AG04450 (cell line): ENCODE data around the gene PROKR1. TPM values are rescaled to one million over a fixed set of nuclear protein-coding genes. Genes with fewer than 3 reads are reported as not detected.

Source experiments
- CTCF ChIA-PET: fragments of 300-600, 350-600 bp; formaldehyde crosslinking; extraction: SDS; loops from one replicate; lab custom pipeline; 2022; ENCODE audit warnings: antibody characterized with exemption, inconsistent platforms; lab: Charles Lee
- POLR2A ChIA-PET: fragments of 350-600 bp; formaldehyde crosslinking; extraction: SDS; loops from one replicate; lab custom pipeline; 2021; ENCODE audit warnings: antibody characterized with exemption, inconsistent platforms; lab: Yijun Ruan, JAX
- DNase-seq: peaks from one replicate; pipeline ENCODE4 v3.0.0-alpha.2; 2011; ENCODE audit warnings: low read depth, low spot score
- H3K27ac ChIP-seq: one replicate; pipeline ENCODE4 v1.5.1; 2012; ENCODE audit warnings: low read depth, low read length, control low read depth
- H3K27me3 ChIP-seq: one replicate; pipeline ENCODE4 v1.6.0; 2012; ENCODE audit warnings: low read length; ENCODE audit not compliant: control insufficient read depth, insufficient read depth
- H3K4me3 ChIP-seq: 2 replicates; pipeline ENCODE4 v1.5.1; 2011; ENCODE audit warnings: mild to moderate bottlenecking, low read depth, low read length, control low read depth
- H3K9me3 ChIP-seq: 2 replicates; pipeline ENCODE4 v1.5.1; 2012; ENCODE audit warnings: low read length; ENCODE audit not compliant: control insufficient read depth, insufficient read depth
- polyA plus RNA-seq: library from polyadenylated mRNA; depleted of rRNA; stranded (reverse); fragments of >200 nt; gene quantifications from 2 replicates; pipeline ENCODE4 v1.2.3, GENCODE V29; 2011
- TF ChIP-seq, protein P1 (sequence below): IDR thresholded peaks from 2 replicates; pipeline ENCODE4 v1.5.1; 2011; ENCODE audit warnings: low read depth, low read length, control low read depth, inconsistent platforms

The PROKR1 gene
- polyA plus RNA-seq, 1 experiment = not detected

DNA sequence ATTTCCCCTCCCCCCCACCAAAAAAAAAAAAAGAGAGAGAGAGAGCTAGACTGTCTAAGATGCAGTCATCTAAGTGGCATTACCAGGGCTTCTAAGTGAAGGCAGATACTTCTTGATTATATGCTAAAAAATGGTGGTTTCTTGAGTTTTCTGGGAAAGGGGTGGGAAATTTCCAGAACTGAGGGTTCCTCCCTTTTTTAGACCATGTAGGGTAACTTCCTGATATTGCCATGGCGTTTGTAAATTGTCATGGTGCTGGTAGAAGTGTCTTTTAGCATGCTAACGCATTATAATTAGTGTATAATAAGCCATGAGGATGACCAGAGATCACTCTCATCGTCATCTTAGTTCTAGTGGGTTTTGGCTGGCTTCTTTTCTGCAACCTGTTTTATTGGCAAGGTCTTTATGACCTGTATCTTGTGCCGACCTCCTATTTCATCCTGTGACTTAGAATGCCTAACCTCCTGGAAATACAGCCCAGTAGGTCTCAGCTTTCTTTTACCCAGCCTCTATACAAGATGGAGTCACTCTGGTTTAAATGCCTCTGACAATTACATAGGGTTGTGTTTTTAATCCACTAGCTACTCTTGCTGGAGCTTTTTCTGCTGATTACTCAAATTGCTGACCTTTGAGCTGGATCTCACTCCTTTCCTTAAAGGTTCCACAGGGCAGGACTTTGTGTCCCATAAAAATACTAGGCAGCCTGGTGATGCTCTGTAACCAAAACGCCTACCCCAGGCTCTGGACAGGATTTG is 30.4 kb upstream of the PROKR1 start:
- TF ChIP-seq, protein P1, sequence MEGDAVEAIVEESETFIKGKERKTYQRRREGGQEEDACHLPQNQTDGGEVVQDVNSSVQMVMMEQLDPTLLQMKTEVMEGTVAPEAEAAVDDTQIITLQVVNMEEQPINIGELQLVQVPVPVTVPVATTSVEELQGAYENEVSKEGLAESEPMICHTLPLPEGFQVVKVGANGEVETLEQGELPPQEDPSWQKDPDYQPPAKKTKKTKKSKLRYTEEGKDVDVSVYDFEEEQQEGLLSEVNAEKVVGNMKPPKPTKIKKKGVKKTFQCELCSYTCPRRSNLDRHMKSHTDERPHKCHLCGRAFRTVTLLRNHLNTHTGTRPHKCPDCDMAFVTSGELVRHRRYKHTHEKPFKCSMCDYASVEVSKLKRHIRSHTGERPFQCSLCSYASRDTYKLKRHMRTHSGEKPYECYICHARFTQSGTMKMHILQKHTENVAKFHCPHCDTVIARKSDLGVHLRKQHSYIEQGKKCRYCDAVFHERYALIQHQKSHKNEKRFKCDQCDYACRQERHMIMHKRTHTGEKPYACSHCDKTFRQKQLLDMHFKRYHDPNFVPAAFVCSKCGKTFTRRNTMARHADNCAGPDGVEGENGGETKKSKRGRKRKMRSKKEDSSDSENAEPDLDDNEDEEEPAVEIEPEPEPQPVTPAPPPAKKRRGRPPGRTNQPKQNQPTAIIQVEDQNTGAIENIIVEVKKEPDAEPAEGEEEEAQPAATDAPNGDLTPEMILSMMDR = no peak
- ChIA-PET CTCF (interaction anchor here (0.5 kb wide), 1 partner anchor 148 kb away, joined by 4 read pairs; no protein-coding TSS in a partner anchor), POLR2A (no interaction called here)
- Histone ChIP-seq H3K27ac (no peak overlapping the region), H3K4me3 (no peak overlapping the region), H3K27me3 (no peaks in the 10 kb centered on the region), H3K9me3 (no peaks in the 10 kb centered on the region)
- DNase-seq = no peak

DNA sequence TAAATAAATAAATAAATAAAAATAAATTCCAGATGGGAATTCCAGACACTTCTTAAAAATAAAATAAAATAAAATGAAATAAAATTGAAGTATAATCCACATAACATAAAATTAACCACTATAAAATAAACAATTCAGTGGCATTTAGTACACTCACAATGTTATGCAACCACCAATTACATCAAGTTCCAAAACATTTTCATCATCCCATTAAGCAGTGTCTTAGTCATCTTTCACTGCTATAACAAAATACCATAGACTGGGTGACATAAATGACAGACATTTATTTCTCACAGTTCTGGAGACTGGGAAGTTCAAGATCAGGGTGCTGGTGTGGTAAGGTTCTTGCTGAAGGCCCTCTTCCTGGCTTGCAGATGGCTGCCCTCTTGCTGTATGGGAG is 22.6 kb upstream of the PROKR1 start:
- H3K27ac ChIP-seq = no peak overlapping the region
- H3K9me3 ChIP-seq = no peaks in the 10 kb centered on the region; the same call in 1 of the 2 replicates
- no peak for DNase-seq
- peaks cover 4% of the 10 kb centered on the region for H3K27me3 ChIP-seq
- no peak overlapping the region for H3K4me3 ChIP-seq
- TF ChIP-seq, protein P1 = no peak
- CTCF ChIA-PET = interaction anchor here (0.6 kb wide), 1 partner anchor 1202 kb away, joined by 3 read pairs; no protein-coding TSS in a partner anchor
- POLR2A ChIA-PET = no interaction called here

DNA sequence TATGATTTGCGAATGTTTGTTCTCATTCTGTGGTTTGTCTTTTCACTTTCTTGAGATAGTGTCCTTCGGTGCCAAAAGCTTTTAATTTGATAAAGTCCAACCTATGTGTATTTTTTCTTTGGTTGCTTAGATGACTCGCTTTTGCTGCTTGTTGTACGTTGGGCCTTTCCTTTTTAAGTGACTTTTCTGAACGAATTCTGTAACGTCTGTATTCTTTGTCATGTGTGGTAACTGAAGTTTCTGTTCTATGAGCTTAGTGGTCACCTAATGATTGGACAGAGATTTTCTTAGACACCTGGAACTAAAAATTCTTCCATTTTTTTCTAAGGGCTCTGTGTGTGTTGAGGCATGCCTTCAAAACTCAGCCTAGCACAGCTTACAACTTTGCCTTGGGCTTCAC is 19.6 kb upstream of the PROKR1 start:
- TF ChIP-seq, protein P1 = no peak
- peaks cover 11% of the 10 kb centered on the region for H3K27me3 ChIP-seq
- H3K27ac ChIP-seq = no peak overlapping the region
- peaks cover 4% of the 10 kb centered on the region for H3K9me3 ChIP-seq
- CTCF ChIA-PET = interaction anchor here (1.0 kb wide), 1 partner anchor 29 kb away, joined by 3 read pairs; no protein-coding TSS in a partner anchor
- no peak for DNase-seq
- POLR2A ChIA-PET = no interaction called here
- H3K4me3 ChIP-seq = no peak overlapping the region

DNA sequence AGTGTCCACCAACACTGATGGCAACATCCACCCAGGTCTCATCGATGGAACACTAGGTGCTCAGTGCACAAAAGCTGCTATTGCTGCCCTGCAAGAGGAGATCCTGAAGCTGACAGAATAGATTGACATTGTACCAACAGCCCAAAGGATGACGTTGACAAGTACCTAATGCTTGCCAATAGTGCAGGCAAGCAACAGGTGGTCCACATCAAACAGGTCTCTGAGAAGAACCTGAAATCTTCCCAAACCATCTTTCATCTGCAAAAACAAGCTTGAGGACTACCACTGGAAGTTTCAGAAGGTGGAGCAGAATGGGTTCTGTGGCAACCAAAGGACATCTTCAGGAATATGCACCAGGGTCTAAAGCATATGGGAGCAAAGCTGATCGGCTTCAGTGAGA is 15.8 kb upstream of the PROKR1 start:
- DNase-seq = no peak
- Histone ChIP-seq H3K27ac (no peak overlapping the region), H3K27me3 (peaks cover 21% of the 10 kb centered on the region), H3K4me3 (no peak overlapping the region), H3K9me3 (peaks cover 4% of the 10 kb centered on the region)
- TF ChIP-seq, protein P1 = no peak
- CTCF ChIA-PET = no interaction called here
- POLR2A ChIA-PET = no interaction called here

DNA sequence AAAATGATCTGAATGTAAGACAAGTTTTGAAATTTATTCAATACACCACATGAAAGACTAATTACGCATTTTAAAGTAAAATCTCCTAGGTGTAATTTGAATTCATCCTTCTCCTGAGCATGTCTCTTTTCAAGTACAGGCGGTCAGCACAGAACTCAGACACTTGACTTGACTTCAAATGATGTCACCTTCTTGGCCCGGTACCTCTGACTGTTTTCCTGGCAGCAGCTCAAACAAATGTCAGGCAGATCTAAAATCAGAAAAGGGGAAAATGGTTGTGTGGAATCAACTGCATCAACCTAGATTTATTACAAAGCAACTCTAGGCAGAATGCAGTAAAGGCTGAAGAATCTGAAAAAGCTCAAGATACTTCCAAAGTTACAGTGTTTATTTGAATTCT is 11.4 kb upstream of the PROKR1 start:
- TF ChIP-seq, protein P1 = no peak
- DNase-seq = no peak
- H3K27me3 ChIP-seq = peaks cover 21% of the 10 kb centered on the region
- H3K4me3 ChIP-seq = no peak overlapping the region
- H3K9me3 ChIP-seq = peaks cover 4% of the 10 kb centered on the region; the same call in 1 of the 2 replicates
- ChIA-PET CTCF (no interaction called here), POLR2A (no interaction called here)
- H3K27ac ChIP-seq = no peak overlapping the region
